A673 (cell line): ENCODE results near the gene SPON2. TPM values are rescaled to one million over a fixed set of nuclear protein-coding genes. Genes with fewer than 3 reads are reported as not detected.

Experiments
- BruUV-seq: library from RNA; stranded (reverse); fragments of 400-500 nt; replicated peaks from 2 replicates; lab custom pipeline; 2021; lab: Mats Ljungman, UMichigan
- CTCF ChIA-PET: fragments of 300-600 bp; sonication (Branson Sonifier 250); formaldehyde crosslinking; loops from one replicate; lab custom pipeline; 2022; ENCODE audit warnings: antibody characterized with exemption; lab: Charles Lee
- POLR2A ChIA-PET: fragments of 300-600 bp; sonication (Branson Sonifier 250); formaldehyde crosslinking; loops from one replicate; lab custom pipeline; 2022; ENCODE audit warnings: antibody characterized with exemption; ENCODE audit not compliant: low non-redundant PET; lab: Charles Lee
- DNase-seq: peaks from one replicate; pipeline ENCODE4 v3.0.0-alpha.2; 2015; ENCODE audit warnings: low spot score
- H3K27ac ChIP-seq: fragments of 200-600 bp; sonication (generic); 2 replicates; pipeline ENCODE4 v1.5.1; 2016; ENCODE audit warnings: mixed run types, low read depth, mild to moderate bottlenecking, mixed read lengths, antibody characterized with exemption, low read length; ENCODE audit not compliant: poor library complexity, severe bottlenecking
- H3K27me3 ChIP-seq: fragments of 200-600 bp; sonication (generic); replicated peaks from 2 replicates; pipeline ENCODE4 v1.6.1; 2017; ENCODE audit warnings: mixed run types, low read depth, mild to moderate bottlenecking, mixed read lengths, antibody characterized with exemption, low read length; ENCODE audit not compliant: insufficient read depth, poor library complexity
- H3K36me3 ChIP-seq: fragments of 200-600 bp; sonication (generic); 2 replicates; pipeline ENCODE4 v1.6.1; 2016; ENCODE audit warnings: mixed run types, mild to moderate bottlenecking, mixed read lengths, antibody characterized with exemption, low read length; ENCODE audit not compliant: insufficient read depth, poor library complexity, severe bottlenecking
- H3K4me1 ChIP-seq: fragments of 200-600 bp; sonication (generic); 2 replicates; pipeline ENCODE4 v1.6.1; 2017; ENCODE audit warnings: mixed run types, mild to moderate bottlenecking, mixed read lengths, antibody characterized with exemption, low read length; ENCODE audit not compliant: insufficient read depth, poor library complexity, severe bottlenecking
- H3K4me3 ChIP-seq: fragments of 200-600 bp; sonication (generic); 2 replicates; pipeline ENCODE4 v1.5.1; 2016; ENCODE audit warnings: low read depth, mixed run types, mild to moderate bottlenecking, mixed read lengths, low read length; ENCODE audit not compliant: poor library complexity, severe bottlenecking
- H3K9me3 ChIP-seq: fragments of 200-600 bp; sonication (generic); 2 replicates; pipeline ENCODE4 v1.6.1; 2016; ENCODE audit warnings: mixed run types, low read depth, mild to moderate bottlenecking, mixed read lengths, antibody characterized with exemption, low read length; ENCODE audit not compliant: poor library complexity, severe bottlenecking
- EZH2 ChIP-seq: fragments of 200-600 bp; sonication (generic); IDR thresholded peaks from 2 replicates; pipeline ENCODE4 v1.6.1; 2017; ENCODE audit warnings: borderline replicate concordance, low read depth, mild to moderate bottlenecking, mixed read lengths, antibody characterized with exemption, low read length; ENCODE audit not compliant: poor library complexity, severe bottlenecking
- intact Hi-C: fragments of 100-400 bp; cut with micrococcal nuclease; formaldehyde crosslinking; loops from one replicate; pipeline ENCODE4 v1.10.0; 2022; ENCODE audit not compliant: unreplicated experiment
- total RNA-seq: library from RNA; stranded (reverse); gene quantifications from 2 replicates; pipeline ENCODE4 v1.2.3, GENCODE V29; 2021
- TF ChIP-seq, protein P1 (sequence below): fragments of 300-800, 200-600 bp; sonication (generic); conservative IDR thresholded peaks from 2 replicates; pipeline ENCODE4 v1.5.1; 2017; ENCODE audit warnings: low read depth, mild to moderate bottlenecking, antibody characterized with exemption, low read length, moderate library complexity, mixed read lengths

Gene SPON2
- total RNA-seq, 1 experiment from 2014 or later, result 2.3 TPM

DNA sequence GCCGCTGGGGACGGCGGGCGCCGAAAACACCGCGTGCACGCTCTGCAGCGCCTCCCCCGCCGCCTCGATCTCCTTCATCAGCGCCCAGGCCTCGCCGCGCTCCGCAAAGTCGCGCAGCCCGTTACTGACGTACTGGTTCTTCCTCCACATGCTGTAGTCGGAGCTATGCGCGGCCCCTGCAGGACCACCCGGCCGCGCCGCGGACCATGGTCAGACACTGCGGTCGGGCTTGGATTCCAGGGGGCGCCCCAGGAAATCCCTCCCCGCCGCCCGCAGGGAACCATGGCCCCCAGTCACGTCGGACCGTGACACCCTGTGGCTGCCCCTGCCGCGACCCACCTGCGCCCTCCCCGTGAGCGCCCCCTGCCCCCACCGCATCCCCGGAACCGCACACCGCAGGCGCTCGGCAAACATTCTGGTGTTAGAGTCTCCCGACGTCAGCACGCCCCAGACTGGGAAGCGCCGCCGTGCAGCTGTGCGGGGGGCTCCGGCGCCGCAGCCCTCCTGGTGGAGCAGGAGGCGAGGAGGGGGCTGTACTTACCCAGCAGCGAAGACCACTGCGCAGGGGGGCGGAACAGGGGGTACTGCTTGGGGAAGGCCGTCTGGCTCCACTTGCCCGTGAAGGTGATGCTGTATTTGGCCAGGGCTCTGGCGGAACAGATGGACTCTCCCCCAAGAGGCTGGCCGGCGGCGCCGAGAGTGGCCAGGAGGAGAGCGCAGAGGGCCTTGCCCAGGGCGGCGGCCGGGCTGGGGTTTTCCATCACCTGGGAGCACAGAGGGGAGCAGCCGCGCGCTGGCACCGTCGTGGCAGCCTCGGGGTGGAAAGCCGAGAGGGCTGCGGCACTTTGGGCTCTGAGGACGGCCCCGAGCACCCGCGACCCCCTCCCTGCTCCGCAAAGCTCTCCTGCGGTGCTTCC lies 814 bp downstream of the SPON2 start:
- H3K9me3 ChIP-seq, result no peaks in the 10 kb centered on the region
- peaks cover 38% of the 10 kb centered on the region for H3K27me3 ChIP-seq
- H3K4me1 ChIP-seq, result peaks cover 4% of the 10 kb centered on the region
- no peak for DNase-seq
- ChIA-PET CTCF (no interaction called here), POLR2A (no interaction called here)
- no peak overlapping the region for H3K4me3 ChIP-seq
- no TSS peak for BruUV-seq
- no peak overlapping the region for H3K27ac ChIP-seq
- no peaks in the 10 kb centered on the region for H3K36me3 ChIP-seq
- intact Hi-C loops, result no loop called here
- no peak for TF ChIP-seq EZH2
- TF ChIP-seq, protein P1, sequence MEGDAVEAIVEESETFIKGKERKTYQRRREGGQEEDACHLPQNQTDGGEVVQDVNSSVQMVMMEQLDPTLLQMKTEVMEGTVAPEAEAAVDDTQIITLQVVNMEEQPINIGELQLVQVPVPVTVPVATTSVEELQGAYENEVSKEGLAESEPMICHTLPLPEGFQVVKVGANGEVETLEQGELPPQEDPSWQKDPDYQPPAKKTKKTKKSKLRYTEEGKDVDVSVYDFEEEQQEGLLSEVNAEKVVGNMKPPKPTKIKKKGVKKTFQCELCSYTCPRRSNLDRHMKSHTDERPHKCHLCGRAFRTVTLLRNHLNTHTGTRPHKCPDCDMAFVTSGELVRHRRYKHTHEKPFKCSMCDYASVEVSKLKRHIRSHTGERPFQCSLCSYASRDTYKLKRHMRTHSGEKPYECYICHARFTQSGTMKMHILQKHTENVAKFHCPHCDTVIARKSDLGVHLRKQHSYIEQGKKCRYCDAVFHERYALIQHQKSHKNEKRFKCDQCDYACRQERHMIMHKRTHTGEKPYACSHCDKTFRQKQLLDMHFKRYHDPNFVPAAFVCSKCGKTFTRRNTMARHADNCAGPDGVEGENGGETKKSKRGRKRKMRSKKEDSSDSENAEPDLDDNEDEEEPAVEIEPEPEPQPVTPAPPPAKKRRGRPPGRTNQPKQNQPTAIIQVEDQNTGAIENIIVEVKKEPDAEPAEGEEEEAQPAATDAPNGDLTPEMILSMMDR, result no peak

DNA sequence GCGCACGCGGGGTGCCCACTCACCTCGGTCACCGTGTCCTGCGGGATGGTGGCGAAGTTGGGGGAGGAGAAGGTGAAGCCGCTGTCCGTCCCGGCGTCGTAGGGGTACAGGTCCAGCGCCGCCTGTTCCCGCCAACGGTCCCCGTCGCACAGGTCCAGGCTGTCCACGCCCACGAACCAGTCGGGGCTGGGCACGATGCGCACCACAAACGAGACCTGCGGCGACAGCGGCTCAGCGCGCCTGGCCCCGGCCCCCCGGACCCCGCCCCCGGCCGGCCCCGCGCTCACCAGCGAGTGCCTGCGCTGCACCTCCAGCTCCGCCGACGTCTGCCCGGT lies 1.4 kb downstream of the SPON2 start:
- DNase-seq, result no peak
- peaks cover 4% of the 10 kb centered on the region for H3K4me1 ChIP-seq
- TF ChIP-seq, protein P1, result no peak
- TF ChIP-seq EZH2, result no peak
- intact Hi-C loops, result no loop called here
- no TSS peak for BruUV-seq
- peaks cover 38% of the 10 kb centered on the region for H3K27me3 ChIP-seq
- ChIA-PET POLR2A (no interaction called here), CTCF (no interaction called here)
- no peaks in the 10 kb centered on the region for H3K36me3 ChIP-seq
- H3K9me3 ChIP-seq, result no peaks in the 10 kb centered on the region
- H3K4me3 ChIP-seq, result no peak overlapping the region
- no peak overlapping the region for H3K27ac ChIP-seq

DNA sequence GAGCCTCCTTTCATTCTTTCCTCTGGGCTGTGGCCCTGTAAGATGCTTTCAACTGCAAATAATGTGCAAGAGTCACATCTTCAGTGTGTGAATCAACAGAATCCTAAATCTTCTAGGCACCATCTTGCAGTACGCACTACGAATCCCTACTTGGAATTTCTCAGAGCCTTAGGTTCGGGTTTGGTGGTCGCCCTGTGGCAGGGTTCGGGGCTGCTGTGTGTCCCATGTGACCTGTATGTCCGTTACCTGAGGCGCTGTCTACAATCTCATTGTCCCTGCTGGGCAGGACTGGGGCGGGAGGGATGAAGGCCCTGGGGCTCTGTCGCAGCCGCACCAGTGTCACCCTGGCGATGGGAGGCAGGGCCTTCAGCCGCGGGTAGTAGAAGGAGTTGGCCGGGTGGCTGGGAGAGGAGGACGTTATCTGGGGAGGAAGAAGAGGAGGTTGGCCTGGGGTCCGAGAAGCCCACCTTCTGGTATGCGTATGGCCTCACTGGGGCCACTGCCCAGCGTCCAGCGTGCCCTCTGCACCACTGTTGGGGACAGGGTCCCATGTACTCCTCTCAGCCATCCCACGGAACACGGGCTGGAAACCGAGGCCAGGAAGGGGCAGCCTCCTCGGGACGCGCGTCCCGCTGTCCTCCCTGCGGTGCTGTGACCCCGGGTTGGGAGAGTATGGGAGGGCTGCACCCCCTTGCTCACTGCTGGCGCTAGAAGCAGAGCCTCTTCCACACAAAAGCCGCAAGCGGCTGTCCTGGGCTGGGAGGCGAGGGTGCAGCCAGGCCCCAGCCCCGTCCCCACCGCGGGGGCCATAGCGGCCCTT lies 2.0 kb downstream of the SPON2 start:
- H3K27ac ChIP-seq, result no peak overlapping the region
- no peak for TF ChIP-seq EZH2
- TF ChIP-seq, protein P1, result no peak
- DNase-seq, result no peak
- H3K9me3 ChIP-seq, result no peaks in the 10 kb centered on the region
- no peaks in the 10 kb centered on the region for H3K36me3 ChIP-seq
- ChIA-PET POLR2A (interaction anchor here (0.6 kb wide), 1 partner anchor 878 kb away, joined by 20 read pairs; no protein-coding TSS in a partner anchor), CTCF (no interaction called here)
- intact Hi-C loops, result no loop called here
- peaks cover 38% of the 10 kb centered on the region for H3K27me3 ChIP-seq
- no peak overlapping the region for H3K4me3 ChIP-seq
- no TSS peak for BruUV-seq
- peaks cover 4% of the 10 kb centered on the region for H3K4me1 ChIP-seq
